HG02610 (cell line): Measurements from ENCODE around the gene SPDYE6.
"Not testable (repeated sequence)": the region's sequence is repeated elsewhere in the genome, so short reads cannot be mapped to it uniquely, and the experiment has no call there.

ENCODE experiments used
- ATAC-seq: cut with Tn5 transposase; IDR thresholded peaks from one replicate; pipeline ENCODE4 v1.9.1; 2021; ENCODE audit warnings: mild to moderate bottlenecking, moderate library complexity; ENCODE audit not compliant: unreplicated experiment

The SPDYE6 gene, protein sequence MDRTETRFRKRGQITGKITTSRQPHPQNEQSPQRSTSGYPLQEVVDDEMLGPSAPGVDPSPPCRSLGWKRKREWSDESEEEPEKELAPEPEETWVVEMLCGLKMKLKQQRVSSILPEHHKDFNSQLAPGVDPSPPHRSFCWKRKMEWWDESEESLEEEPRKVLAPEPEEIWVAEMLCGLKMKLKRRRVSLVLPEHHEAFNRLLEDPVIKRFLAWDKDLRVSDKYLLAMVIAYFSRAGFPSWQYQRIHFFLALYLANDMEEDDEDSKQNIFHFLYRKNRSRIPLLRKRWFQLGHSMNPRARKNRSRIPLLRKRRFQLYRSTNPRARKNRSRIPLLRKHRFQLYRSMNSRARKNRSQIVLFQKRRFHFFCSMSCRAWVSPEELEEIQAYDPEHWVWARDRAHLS

DNA sequence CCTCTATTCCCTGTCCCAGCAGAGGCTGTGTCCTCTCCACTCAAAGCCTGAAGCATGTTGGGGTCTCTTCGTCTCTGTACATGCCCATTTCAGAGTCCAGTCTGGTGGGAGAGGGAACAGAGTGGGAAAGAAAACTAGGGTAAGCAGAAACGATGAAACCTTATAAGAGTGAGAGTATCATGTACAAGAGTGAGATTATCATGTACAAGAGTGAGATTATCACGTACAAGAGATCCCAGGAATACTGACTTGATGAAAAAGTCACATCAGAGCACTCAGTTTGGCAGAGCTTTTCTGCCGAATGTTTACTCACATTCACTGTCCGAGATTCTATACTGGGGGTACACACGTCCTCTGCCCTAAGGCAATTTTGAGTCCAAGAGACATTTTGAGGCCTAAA, at the start of gene SPDYE6:
Gene SPDYE6 (minus strand): TSS at position 101 of the 400 bp plus-strand sequence. CDS start 421 bp downstream, outside the sequence.
- ATAC-seq, result not testable (repeated sequence)

GRCh38 chr7:102404862-102405188, 48.6 kb upstream of the SPDYE6 start:
- not testable (repeated sequence) for ATAC-seq

- ATAC-seq, result peak; percentile 74
Observed at GRCh38 chr7:102404005-102404861, 48.0 kb upstream of the SPDYE6 start.

DNA sequence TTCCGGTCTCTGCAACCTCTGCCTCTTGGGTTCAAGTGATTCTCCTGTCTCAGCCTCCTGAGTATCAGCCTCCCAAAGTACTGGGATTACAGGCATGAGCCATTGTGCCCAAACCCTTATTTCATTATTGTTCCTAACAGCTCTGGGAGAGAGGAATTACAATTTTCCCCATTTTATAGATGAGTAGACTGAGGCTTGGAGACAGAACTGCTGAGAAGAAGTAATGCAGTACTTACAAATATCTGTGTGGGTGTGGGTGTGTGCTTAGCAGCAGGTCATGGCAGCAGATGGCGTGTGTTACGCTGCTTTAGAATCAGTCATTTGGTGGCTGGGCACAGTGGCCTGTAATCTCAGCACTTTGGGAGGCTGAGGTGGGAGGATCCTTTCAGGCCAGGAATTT, 47.3 kb upstream of the SPDYE6 start:
- no peak for ATAC-seq

- ATAC-seq, result no peak
Observed at GRCh38 chr7:102400360-102400759, 44.1 kb upstream of the SPDYE6 start.

- ATAC-seq, result no peak
Observed at GRCh38 chr7:102398543-102398942, 42.3 kb upstream of the SPDYE6 start.

GRCh38 chr7:102396710-102397019, 40.4 kb upstream of the SPDYE6 start:
- ATAC-seq, result no peak

DNA sequence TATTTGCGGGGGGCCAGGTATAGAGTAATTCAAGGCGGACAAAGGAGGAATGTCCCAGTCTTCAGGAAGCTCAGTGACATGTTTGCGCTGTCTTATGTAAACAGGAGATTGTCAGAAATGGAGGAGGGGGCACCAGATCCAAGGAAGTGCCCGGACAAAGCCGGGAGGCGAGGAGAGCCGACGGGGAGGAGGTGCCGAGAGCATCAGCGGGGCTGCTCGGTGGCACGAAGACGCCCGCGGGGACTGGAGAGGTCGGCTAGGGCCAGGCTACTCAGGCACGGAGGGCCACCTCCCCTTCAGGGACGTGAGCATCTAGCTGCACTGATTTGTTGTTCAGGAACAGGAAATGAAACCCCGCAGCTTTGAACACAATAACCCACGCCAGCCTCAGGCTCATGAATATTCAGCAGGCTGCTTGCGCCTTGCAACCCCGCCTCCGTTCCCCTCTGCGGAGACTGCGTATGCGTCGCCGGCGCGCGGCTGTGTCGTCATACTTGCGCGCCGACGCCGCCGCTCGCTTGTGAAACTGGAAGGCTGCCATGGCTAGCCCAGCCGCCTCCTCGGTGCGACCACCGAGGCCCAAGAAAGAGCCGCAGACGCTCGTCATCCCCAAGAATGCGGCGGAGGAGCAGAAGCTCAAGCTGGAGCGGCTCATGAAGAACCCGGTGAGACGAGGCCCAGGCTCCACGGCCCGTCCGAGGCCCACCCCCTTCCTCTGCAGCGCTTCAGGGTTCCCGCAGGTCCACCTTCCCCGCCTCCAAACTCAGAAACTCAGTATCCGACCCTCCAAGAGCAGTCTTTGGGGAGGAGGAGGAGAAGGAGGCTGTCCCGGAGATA, 39.8 kb upstream of the SPDYE6 start, which contains the start of gene PRKRIP1:
Gene PRKRIP1 (plus strand): TSS at position 491 of the 837 bp plus-strand sequence. CDS start 49 bp downstream, at position 540.
- ATAC-seq, result peak; percentile 97

GRCh38 chr7:102395592-102395872, 39.3 kb upstream of the SPDYE6 start:
- no peak for ATAC-seq

GRCh38 chr7:102393467-102393866, 37.2 kb upstream of the SPDYE6 start:
- ATAC-seq, result no peak

DNA sequence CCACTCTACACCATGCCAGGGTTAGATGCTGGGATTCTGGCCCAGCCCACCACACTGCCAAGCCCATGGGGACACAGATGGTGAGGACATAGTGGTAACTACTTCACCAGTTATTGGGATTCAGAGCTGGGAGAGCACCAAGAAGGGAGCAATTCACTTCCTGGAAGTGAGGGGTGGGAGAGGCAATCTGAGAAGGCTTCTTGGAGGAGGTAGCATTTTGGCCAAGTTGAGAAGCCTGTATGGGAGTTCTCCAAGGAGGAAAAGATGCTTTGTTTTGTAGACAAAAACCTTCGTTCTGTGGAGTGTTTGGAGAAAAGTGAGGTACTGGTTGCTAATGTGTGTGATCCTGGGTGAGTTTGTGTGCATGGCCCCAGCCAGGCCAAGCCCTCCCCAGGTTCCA, 36.1 kb upstream of the SPDYE6 start:
- ATAC-seq, result no peak

- no peak for ATAC-seq
Observed at GRCh38 chr7:102390697-102391484, 34.6 kb upstream of the SPDYE6 start.

GRCh38 chr7:102389810-102390209, 33.6 kb upstream of the SPDYE6 start:
- no peak for ATAC-seq

DNA sequence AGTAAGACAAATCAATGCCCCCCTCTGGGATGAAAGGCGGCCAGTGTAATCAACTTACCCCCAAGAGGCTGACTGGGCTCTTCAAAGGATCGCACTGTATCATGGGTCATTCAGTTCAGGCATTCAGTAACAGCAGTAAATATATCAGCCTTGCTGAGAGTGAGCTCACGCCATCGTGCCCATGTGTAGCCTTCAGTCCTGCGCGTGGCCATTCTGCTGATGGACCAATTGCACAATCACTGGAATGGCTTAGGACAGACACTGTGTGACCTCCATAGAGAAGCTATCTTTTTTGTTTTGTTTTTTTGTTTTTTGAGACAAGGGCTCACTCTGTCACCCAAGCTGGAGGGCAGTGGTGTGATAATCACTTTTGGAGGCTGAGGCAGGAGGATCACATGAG, 30.8 kb upstream of the SPDYE6 start:
- no peak for ATAC-seq

DNA sequence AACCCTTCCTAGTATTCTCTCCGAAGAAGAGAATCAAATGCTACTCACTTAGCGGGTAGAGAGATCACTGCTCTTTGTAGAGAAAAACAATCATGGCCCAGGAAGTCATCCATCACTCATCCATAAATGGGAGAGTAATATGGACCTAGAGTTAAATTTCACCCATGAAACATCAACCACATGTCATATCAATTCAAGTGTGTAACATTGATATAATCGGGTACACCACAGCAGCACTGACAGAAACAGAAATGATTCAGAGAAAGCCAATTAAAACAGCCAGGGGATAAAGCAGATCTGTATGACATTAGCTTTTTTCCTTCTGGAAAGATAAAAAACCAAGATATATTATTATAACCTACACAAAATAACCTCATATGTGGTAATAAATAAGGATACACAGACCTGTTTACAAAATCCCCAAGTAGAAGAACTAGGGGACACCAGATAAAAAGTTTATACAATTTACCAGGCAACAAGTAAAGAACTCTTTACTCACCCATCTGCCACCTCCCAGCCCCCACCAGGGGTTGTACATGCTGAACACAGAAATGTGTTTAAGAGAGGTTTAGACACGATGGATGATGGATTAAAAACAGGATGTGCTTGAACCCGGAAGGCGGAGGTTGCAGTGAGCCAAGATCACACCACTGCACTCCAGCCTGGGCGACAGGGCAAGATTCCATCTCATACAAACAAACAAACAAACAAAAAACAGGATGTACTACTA, 25.6 kb upstream of the SPDYE6 start:
- ATAC-seq, result not testable (repeated sequence)

- not testable (repeated sequence) for ATAC-seq
Observed at GRCh38 chr7:102380837-102381236, 24.6 kb upstream of the SPDYE6 start.

GRCh38 chr7:102376964-102377466, 20.8 kb upstream of the SPDYE6 start:
- ATAC-seq, result no peak

- ATAC-seq, result not testable (repeated sequence)
Observed at GRCh38 chr7:102372796-102373195, 16.6 kb upstream of the SPDYE6 start.

GRCh38 chr7:102370038-102370437, 13.8 kb upstream of the SPDYE6 start:
- not testable (repeated sequence) for ATAC-seq

GRCh38 chr7:102365390-102365789, 9.1 kb upstream of the SPDYE6 start:
- ATAC-seq, result not testable (repeated sequence)
